ENCODE data around the gene GALNTL6.
"Not testable (repeated sequence)": the region's sequence is repeated elsewhere in the genome, so short reads cannot be mapped to it uniquely, and the experiment has no call there.

GALNTL6 gene

DNA sequence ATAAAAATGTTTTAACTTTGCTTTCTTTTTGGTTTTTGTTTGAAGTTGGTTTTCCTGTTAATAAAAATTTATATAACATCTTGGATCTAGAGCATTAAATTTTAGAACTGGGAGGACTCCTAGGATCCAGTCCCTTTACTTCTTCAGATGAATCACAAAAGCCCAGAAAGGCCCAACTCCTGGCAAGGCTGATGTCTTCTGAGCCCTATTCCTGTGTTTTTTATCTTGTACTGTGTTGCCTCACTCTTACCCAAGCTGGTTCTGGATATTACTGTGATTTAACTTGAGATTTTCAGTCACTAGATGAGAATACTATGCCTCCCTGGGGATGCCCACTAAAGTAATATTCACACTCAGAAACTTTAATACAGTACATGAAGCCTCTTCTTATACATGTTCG, 1228.3 kb downstream of the GALNTL6 start:
- no peak overlapping the region for H2AK5ac ChIP-seq (ENCODE audit: low read length, severe bottlenecking)
- H3K14ac ChIP-seq (ENCODE audit: low read length in 2 of 2) = no peak overlapping the region
- no peaks in the 10 kb centered on the region for H3K36me3 ChIP-seq (ENCODE audit: control insufficient read depth in 1 of 2, insufficient read depth in 2 of 2, low read depth in 1 of 2, low read length in 2 of 2)
- H3K79me1 ChIP-seq (replicated peaks; ENCODE audit: low read length, poor library complexity, severe bottlenecking) = no peaks in the 10 kb centered on the region
- no peak overlapping the region for H3K9ac ChIP-seq (ENCODE audit: low read length)
- H3K27ac ChIP-seq (ENCODE audit: low read length, poor library complexity, severe bottlenecking) = peak overlapping the region; percentile 57
- H4K91ac ChIP-seq (ENCODE audit: low read length) = no peak overlapping the region
- no peak overlapping the region for H4K8ac ChIP-seq (ENCODE audit: low read length)
- no peak overlapping the region for H2BK12ac ChIP-seq (ENCODE audit: low read length in 2 of 2)
- no peak overlapping the region for H3K4ac ChIP-seq (ENCODE audit: low read depth in 1 of 2, low read length in 2 of 2)
- H3K4me3 ChIP-seq (ENCODE audit: insufficient read depth in 1 of 2, low read depth in 1 of 2, low read length in 2 of 2) = no peak overlapping the region
- H3K27me3 ChIP-seq (ENCODE audit: control insufficient read depth in 1 of 2, insufficient read depth in 1 of 2, low read length in 2 of 2) = no peaks in the 10 kb centered on the region
- DNase-seq = no peak
- no peak overlapping the region for H2AFZ ChIP-seq (ENCODE audit: low read depth, low read length)
- no peak overlapping the region for H3K4me2 ChIP-seq (ENCODE audit: low read length, poor library complexity, severe bottlenecking)
- no peaks in the 10 kb centered on the region for H3K9me3 ChIP-seq (ENCODE audit: control insufficient read depth, low read length)
- H2BK5ac ChIP-seq (ENCODE audit: low read depth, low read length, poor library complexity, severe bottlenecking) = no peak overlapping the region
- whole genome bisulfite sequencing = no CpG with 5 or more reads among the region's 1 CpG
- H2BK120ac ChIP-seq (ENCODE audit: low read depth, low read length) = no peak overlapping the region
- no peak overlapping the region for H3K18ac ChIP-seq (ENCODE audit: low read depth in 1 of 2, low read length in 2 of 2)
- H2BK15ac ChIP-seq (ENCODE audit: low read depth, poor library complexity, severe bottlenecking) = no peak overlapping the region
- H3K4me1 ChIP-seq (ENCODE audit: control insufficient read depth, insufficient read depth, low read depth, low read length) = peaks cover 4% of the 10 kb centered on the region
- H3K23ac ChIP-seq (ENCODE audit: low read length in 2 of 2) = no peak overlapping the region

DNA sequence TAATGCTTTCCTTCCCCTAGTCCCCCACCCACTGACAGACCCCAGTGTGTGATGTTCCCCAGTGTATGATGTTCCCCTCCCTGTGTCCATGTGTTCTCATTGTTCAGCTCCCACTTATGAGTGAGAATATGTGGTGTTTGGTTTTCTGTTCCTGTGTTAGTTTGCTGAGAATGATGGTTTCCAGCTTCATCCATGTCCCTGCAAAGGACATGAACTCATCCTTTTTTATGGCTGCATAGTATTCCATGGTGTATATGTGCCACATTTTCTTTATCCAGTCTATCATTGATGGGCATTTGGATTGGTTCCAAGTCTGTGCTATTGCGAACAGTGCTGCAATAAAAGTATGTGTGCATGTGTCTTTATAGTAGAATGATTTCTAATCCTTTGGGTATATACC, 1228.9 kb downstream of the GALNTL6 start:
- H3K4ac ChIP-seq (ENCODE audit: low read depth in 1 of 2, low read length in 2 of 2); H3K14ac ChIP-seq (ENCODE audit: low read length in 2 of 2); H2BK12ac ChIP-seq (ENCODE audit: low read length in 2 of 2); H4K91ac ChIP-seq (ENCODE audit: low read length); H3K9ac ChIP-seq (ENCODE audit: low read length); DNase-seq; H3K23ac ChIP-seq (ENCODE audit: low read length in 2 of 2); H3K4me3 ChIP-seq (ENCODE audit: insufficient read depth in 1 of 2, low read depth in 1 of 2, low read length in 2 of 2); H2BK120ac ChIP-seq (ENCODE audit: low read depth, low read length); H2BK15ac ChIP-seq (ENCODE audit: low read depth, poor library complexity, severe bottlenecking); H3K36me3 ChIP-seq (ENCODE audit: control insufficient read depth in 1 of 2, insufficient read depth in 2 of 2, low read depth in 1 of 2, low read length in 2 of 2); H3K4me1 ChIP-seq (ENCODE audit: control insufficient read depth, insufficient read depth, low read depth, low read length); H3K9me3 ChIP-seq (ENCODE audit: control insufficient read depth, low read length); H3K79me1 ChIP-seq (replicated peaks; ENCODE audit: low read length, poor library complexity, severe bottlenecking); H2BK5ac ChIP-seq (ENCODE audit: low read depth, low read length, poor library complexity, severe bottlenecking); H2AFZ ChIP-seq (ENCODE audit: low read depth, low read length); H3K27ac ChIP-seq (ENCODE audit: low read length, poor library complexity, severe bottlenecking); H3K18ac ChIP-seq (ENCODE audit: low read depth in 1 of 2, low read length in 2 of 2); H3K4me2 ChIP-seq (ENCODE audit: low read length, poor library complexity, severe bottlenecking); H3K27me3 ChIP-seq (ENCODE audit: control insufficient read depth in 1 of 2, insufficient read depth in 1 of 2, low read length in 2 of 2); H4K8ac ChIP-seq (ENCODE audit: low read length): not testable (repeated sequence)
- WGBS = 100% methylated on average over 1 of the region's 1 CpG
- H2AK5ac ChIP-seq (ENCODE audit: low read length, severe bottlenecking) = peak overlapping the region; percentile 3

DNA sequence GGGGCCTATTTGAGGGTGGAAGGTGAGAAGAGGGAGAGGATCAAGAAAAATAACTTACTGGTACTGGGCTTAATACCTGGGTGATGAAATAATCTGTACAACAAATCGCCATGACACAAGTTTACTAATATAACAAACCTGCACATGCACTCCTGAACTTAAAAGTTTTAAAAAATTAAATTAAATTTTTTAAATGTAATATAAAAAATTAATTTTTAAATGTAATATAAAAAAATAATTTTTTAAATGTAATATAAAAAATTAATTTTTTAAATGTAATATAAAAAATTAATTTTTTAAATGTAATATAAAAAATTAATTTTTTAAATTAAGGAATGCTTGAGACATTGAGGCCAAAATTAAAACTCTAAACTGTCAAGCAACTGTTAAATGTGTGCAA, 1231.1 kb downstream of the GALNTL6 start:
- no peak overlapping the region for H3K18ac ChIP-seq (ENCODE audit: low read depth in 1 of 2, low read length in 2 of 2)

DNA sequence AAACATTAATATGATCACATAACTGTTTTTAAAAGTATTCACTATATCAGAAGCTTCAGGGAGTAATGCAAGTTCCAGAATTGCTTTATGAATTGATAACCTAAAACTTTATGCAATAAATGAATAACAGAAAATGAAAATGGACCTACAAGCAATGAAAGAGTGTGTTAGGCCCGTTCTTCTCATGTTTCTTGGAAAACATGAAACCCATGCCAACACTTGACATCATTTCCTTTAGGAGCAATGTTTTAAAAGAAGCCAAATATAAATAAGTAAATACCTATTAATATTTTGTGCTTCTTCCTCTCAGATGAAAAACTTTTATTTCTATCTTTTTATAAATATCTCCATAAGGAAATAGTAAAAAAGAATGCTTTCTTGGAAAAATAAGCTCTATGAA, 1232.4 kb downstream of the GALNTL6 start:
- no peak for DNase-seq
- Histone ChIP-seq H2BK120ac (ENCODE audit: low read depth, low read length) (no peak overlapping the region), H3K18ac (ENCODE audit: low read depth in 1 of 2, low read length in 2 of 2) (no peak overlapping the region), H2BK5ac (ENCODE audit: low read depth, low read length, poor library complexity, severe bottlenecking) (no peak overlapping the region), H3K27me3 (ENCODE audit: control insufficient read depth in 1 of 2, insufficient read depth in 1 of 2, low read length in 2 of 2) (no peaks in the 10 kb centered on the region), H3K79me1 (replicated peaks; ENCODE audit: low read length, poor library complexity, severe bottlenecking) (no peaks in the 10 kb centered on the region), H3K14ac (ENCODE audit: low read length in 2 of 2) (no peak overlapping the region), H3K23ac (ENCODE audit: low read length in 2 of 2) (no peak overlapping the region), H3K4me3 (ENCODE audit: insufficient read depth in 1 of 2, low read depth in 1 of 2, low read length in 2 of 2) (no peak overlapping the region), H2AK5ac (ENCODE audit: low read length, severe bottlenecking) (peak overlapping the region; percentile 80), H4K8ac (ENCODE audit: low read length) (no peak overlapping the region), H3K36me3 (ENCODE audit: control insufficient read depth in 1 of 2, insufficient read depth in 2 of 2, low read depth in 1 of 2, low read length in 2 of 2) (no peaks in the 10 kb centered on the region), H3K9ac (ENCODE audit: low read length) (no peak overlapping the region), H3K27ac (ENCODE audit: low read length, poor library complexity, severe bottlenecking) (no peak overlapping the region), H2AFZ (ENCODE audit: low read depth, low read length) (no peak overlapping the region), H3K4ac (ENCODE audit: low read depth in 1 of 2, low read length in 2 of 2) (no peak overlapping the region), H3K4me2 (ENCODE audit: low read length, poor library complexity, severe bottlenecking) (no peak overlapping the region), H2BK12ac (ENCODE audit: low read length in 2 of 2) (no peak overlapping the region), H3K9me3 (ENCODE audit: control insufficient read depth, low read length) (no peaks in the 10 kb centered on the region), H3K4me1 (ENCODE audit: control insufficient read depth, insufficient read depth, low read depth, low read length) (peaks cover 5% of the 10 kb centered on the region), H4K91ac (ENCODE audit: low read length) (no peak overlapping the region), H2BK15ac (ENCODE audit: low read depth, poor library complexity, severe bottlenecking) (no peak overlapping the region)
- 100% methylated on average over 1 of the region's 1 CpG for WGBS

More for the DNA sequence above, 1231.1 kb downstream of the GALNTL6 start:
- H2BK120ac ChIP-seq (ENCODE audit: low read depth, low read length) = no peak overlapping the region
- no peak overlapping the region for H2AFZ ChIP-seq (ENCODE audit: low read depth, low read length)
- no peak overlapping the region for H3K14ac ChIP-seq (ENCODE audit: low read length in 2 of 2)
- no peaks in the 10 kb centered on the region for H3K79me1 ChIP-seq (replicated peaks; ENCODE audit: low read length, poor library complexity, severe bottlenecking)
- H3K27me3 ChIP-seq (ENCODE audit: control insufficient read depth in 1 of 2, insufficient read depth in 1 of 2, low read length in 2 of 2) = no peaks in the 10 kb centered on the region
- no peaks in the 10 kb centered on the region for H3K36me3 ChIP-seq (ENCODE audit: control insufficient read depth in 1 of 2, insufficient read depth in 2 of 2, low read depth in 1 of 2, low read length in 2 of 2)
- no peak overlapping the region for H2BK5ac ChIP-seq (ENCODE audit: low read depth, low read length, poor library complexity, severe bottlenecking)
- H3K4me1 ChIP-seq (ENCODE audit: control insufficient read depth, insufficient read depth, low read depth, low read length) = peaks cover 5% of the 10 kb centered on the region
- no peak overlapping the region for H2BK12ac ChIP-seq (ENCODE audit: low read length in 2 of 2)
- H4K91ac ChIP-seq (ENCODE audit: low read length) = no peak overlapping the region
- no peak overlapping the region for H2BK15ac ChIP-seq (ENCODE audit: low read depth, poor library complexity, severe bottlenecking)
- H2AK5ac ChIP-seq (ENCODE audit: low read length, severe bottlenecking) = no peak overlapping the region
- no peak for DNase-seq
- no peak overlapping the region for H3K4me2 ChIP-seq (ENCODE audit: low read length, poor library complexity, severe bottlenecking)
- H3K9me3 ChIP-seq (ENCODE audit: control insufficient read depth, low read length) = no peaks in the 10 kb centered on the region
- no peak overlapping the region for H3K9ac ChIP-seq (ENCODE audit: low read length)
- H3K23ac ChIP-seq (ENCODE audit: low read length in 2 of 2) = no peak overlapping the region
- no peak overlapping the region for H3K27ac ChIP-seq (ENCODE audit: low read length, poor library complexity, severe bottlenecking)
- H3K4ac ChIP-seq (ENCODE audit: low read depth in 1 of 2, low read length in 2 of 2) = no peak overlapping the region
- WGBS = no CpG with 5 or more reads among the region's 1 CpG
- H4K8ac ChIP-seq (ENCODE audit: low read length) = no peak overlapping the region
- no peak overlapping the region for H3K4me3 ChIP-seq (ENCODE audit: insufficient read depth in 1 of 2, low read depth in 1 of 2, low read length in 2 of 2)
